PC-9 (cell line): Measurements from ENCODE around the gene RASD2. TPM values are rescaled to one million over a fixed set of nuclear protein-coding genes. Genes with fewer than 3 reads are reported as not detected.

Experiments
- BruUV-seq: library from RNA; stranded (reverse); fragments of 400-500 nt; replicated peaks from 2 replicates; lab custom pipeline; 2021; lab: Mats Ljungman, UMichigan
- CTCF ChIA-PET: fragments of 300-600 bp; sonication (Branson Sonifier 250); formaldehyde crosslinking; loops from one replicate; lab custom pipeline; 2022; ENCODE audit warnings: antibody characterized with exemption; lab: Charles Lee
- POLR2A ChIA-PET: fragments of 300-600 bp; sonication (Branson Sonifier 250); formaldehyde crosslinking; loops from one replicate; lab custom pipeline; 2022; ENCODE audit warnings: antibody characterized with exemption; ENCODE audit not compliant: unreplicated experiment; lab: Charles Lee
- DNase-seq, 2 experiments: peaks; one replicate each; pipeline versions ENCODE4 v3.0.0 to v3.0.0-alpha.2; 2015 to 2022; ENCODE audit warnings: mixed read lengths in 1 of 2
- H2AFZ ChIP-seq: fragments of 200-600 bp; sonication (generic); 2 replicates; pipeline ENCODE4 v1.8.1; 2017; ENCODE audit warnings: antibody characterized with exemption
- H3F3A ChIP-seq: fragments of 200-600 bp; sonication (generic); 2 replicates; pipeline ENCODE4 v1.8.1; 2017; ENCODE audit warnings: antibody characterized with exemption, mild to moderate bottlenecking, low read depth; ENCODE audit not compliant: insufficient read depth
- H3K27ac ChIP-seq: fragments of 200-600 bp; sonication (generic); 2 replicates; pipeline ENCODE4 v1.6.1; 2016; ENCODE audit warnings: mixed run types
- H3K27me3 ChIP-seq: fragments of 200-600 bp; sonication (generic); 2 replicates; pipeline ENCODE4 v1.6.1; 2016; ENCODE audit warnings: low read depth, mixed run types; ENCODE audit not compliant: insufficient read depth
- H3K36me3 ChIP-seq: fragments of 200-600 bp; sonication (generic); 2 replicates; pipeline ENCODE4 v1.6.1; 2016; ENCODE audit warnings: low read depth, mixed run types
- H3K4me1 ChIP-seq: fragments of 200-600 bp; sonication (generic); replicated peaks from 2 replicates; pipeline ENCODE4 v1.6.1; 2016; ENCODE audit warnings: mixed run types; ENCODE audit not compliant: insufficient read depth
- H3K4me2 ChIP-seq: fragments of 200-600 bp; sonication (generic); 2 replicates; pipeline ENCODE4 v1.6.1; 2017; ENCODE audit warnings: mixed run types
- H3K4me3 ChIP-seq: fragments of 200-600 bp; sonication (generic); 2 replicates; pipeline ENCODE4 v1.6.1; 2016; ENCODE audit warnings: mixed run types
- H3K79me2 ChIP-seq: fragments of 200-600 bp; sonication (generic); 2 replicates; pipeline ENCODE4 v1.6.1; 2017; ENCODE audit warnings: low read depth, mixed run types
- H3K9me2 ChIP-seq: fragments of 200-600 bp; sonication (generic); 2 replicates; pipeline ENCODE4 v1.8.1; 2017; ENCODE audit warnings: mild to moderate bottlenecking; ENCODE audit not compliant: insufficient read depth
- H3K9me3 ChIP-seq: fragments of 200-600 bp; sonication (generic); 2 replicates; pipeline ENCODE4 v1.8.1; 2016; ENCODE audit warnings: low read depth; ENCODE audit not compliant: insufficient read depth
- H4K20me1 ChIP-seq: fragments of 200-600 bp; sonication (generic); 2 replicates; pipeline ENCODE4 v1.8.1; 2017; ENCODE audit not compliant: insufficient read depth
- EZH2 ChIP-seq: fragments of 200-600 bp; sonication (generic); IDR thresholded peaks from 2 replicates; pipeline ENCODE4 v1.8.0; 2017; ENCODE audit warnings: antibody characterized with exemption, low read depth
- intact Hi-C: fragments of 100-400 bp; cut with micrococcal nuclease; formaldehyde crosslinking; loops from one replicate; pipeline ENCODE4 v1.10.0; 2022; ENCODE audit not compliant: unreplicated experiment
- total RNA-seq: library from RNA; stranded (reverse); gene quantifications from 2 replicates; pipeline ENCODE4 v1.2.3, GENCODE V29; 2021
- TF ChIP-seq, protein P1 (sequence below): fragments of 200-600 bp; sonication (generic); conservative IDR thresholded peaks from 2 replicates; pipeline ENCODE4 v1.6.1; 2017; ENCODE audit warnings: mixed run types, antibody characterized with exemption, mild to moderate bottlenecking, moderate library complexity

The RASD2 gene
- total RNA-seq, 1 experiment from 2014 or later: 0.70 TPM

DNA sequence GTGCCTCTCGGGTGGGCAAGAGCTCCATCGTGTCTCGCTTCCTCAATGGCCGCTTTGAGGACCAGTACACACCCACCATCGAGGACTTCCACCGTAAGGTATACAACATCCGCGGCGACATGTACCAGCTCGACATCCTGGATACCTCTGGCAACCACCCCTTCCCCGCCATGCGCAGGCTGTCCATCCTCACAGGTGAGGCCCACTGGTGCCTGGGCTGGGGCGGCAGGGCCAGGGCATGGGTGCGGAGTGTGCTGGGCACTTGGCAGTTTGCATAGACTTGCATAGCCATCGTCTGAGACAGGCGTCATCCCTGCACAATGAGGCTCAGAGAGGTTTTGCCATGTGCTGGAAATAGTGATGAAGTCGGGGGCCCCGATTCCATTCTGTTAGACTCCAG, 6.3 kb downstream of the RASD2 start:
- H4K20me1 ChIP-seq: no peaks in the 10 kb centered on the region
- no peaks in the 10 kb centered on the region for H3K79me2 ChIP-seq
- H3K4me3 ChIP-seq: no peak overlapping the region
- no peaks in the 10 kb centered on the region for H3K9me3 ChIP-seq
- POLR2A ChIA-PET: no interaction called here
- H3K9me2 ChIP-seq: no peaks in the 10 kb centered on the region
- H3K4me1 ChIP-seq: peaks cover 2% of the 10 kb centered on the region; the same call in 1 of the 2 replicates
- H3K36me3 ChIP-seq: no peaks in the 10 kb centered on the region
- no peak for DNase-seq
- TF ChIP-seq EZH2: no peak
- TF ChIP-seq, protein P1, sequence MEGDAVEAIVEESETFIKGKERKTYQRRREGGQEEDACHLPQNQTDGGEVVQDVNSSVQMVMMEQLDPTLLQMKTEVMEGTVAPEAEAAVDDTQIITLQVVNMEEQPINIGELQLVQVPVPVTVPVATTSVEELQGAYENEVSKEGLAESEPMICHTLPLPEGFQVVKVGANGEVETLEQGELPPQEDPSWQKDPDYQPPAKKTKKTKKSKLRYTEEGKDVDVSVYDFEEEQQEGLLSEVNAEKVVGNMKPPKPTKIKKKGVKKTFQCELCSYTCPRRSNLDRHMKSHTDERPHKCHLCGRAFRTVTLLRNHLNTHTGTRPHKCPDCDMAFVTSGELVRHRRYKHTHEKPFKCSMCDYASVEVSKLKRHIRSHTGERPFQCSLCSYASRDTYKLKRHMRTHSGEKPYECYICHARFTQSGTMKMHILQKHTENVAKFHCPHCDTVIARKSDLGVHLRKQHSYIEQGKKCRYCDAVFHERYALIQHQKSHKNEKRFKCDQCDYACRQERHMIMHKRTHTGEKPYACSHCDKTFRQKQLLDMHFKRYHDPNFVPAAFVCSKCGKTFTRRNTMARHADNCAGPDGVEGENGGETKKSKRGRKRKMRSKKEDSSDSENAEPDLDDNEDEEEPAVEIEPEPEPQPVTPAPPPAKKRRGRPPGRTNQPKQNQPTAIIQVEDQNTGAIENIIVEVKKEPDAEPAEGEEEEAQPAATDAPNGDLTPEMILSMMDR: no peak
- H3K27me3 ChIP-seq: no peaks in the 10 kb centered on the region
- H3K27ac ChIP-seq: no peak overlapping the region
- no peak overlapping the region for H2AFZ ChIP-seq
- no TSS peak for BruUV-seq
- peaks cover 12% of the 10 kb centered on the region; the same call in 1 of the 2 replicates for H3F3A ChIP-seq
- no peak overlapping the region for H3K4me2 ChIP-seq
- intact Hi-C loops: no loop called here
- CTCF ChIA-PET: no interaction called here

DNA sequence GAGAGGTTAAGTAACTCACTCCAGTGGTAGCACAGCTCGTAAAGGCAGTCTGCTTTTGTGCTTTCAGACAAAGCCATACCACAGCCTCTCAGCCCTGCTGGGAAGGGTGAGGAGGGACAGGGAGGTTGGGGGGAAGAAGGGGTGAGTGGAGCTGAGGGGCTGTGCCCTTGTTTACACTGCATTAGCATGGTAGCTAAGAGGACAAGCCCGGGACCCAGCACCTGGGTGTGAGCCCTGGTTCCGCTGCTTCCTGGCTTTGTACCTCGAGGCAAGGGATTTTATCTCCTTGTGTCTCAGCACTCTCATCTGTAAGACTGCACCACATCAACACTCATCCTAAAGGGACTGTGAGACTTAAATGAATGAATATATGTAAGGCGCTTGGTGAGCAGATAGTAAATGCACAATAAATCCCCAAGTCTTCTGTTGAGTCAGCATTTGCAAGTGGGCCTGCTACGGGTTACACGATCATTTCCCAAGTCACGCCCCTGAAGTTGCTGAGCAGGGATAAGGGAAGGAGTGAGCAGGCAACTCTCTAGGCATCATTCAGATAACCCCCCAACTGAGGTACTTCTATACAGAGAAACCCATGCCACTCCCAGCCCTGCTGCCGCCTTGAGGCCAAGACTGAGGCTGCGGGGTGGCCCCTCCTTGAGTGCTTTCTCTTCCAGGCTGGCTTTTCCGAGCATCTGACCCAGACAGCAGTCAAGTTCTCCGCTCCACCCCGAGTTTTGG, 7.5 kb downstream of the RASD2 start:
- CTCF ChIA-PET: no interaction called here
- intact Hi-C loops: no loop called here

DNA sequence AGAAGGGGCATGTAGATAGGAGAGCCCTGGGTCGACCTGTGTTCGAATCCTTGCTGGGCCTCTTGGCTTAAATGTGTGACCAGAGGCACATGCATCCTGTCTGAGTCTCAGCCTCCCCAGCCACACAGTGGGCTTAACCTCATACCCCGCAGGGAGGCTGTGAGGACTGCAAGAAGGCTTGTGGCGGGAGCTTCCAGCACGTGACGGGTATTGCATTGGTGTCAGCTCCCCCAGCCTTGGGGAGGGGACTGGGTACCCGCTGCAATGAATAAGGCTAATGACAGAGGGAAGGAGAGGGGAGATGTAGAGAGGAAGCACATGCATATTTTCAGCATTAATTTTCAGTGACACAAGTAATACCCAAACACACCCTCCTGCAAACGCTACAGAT, 8.1 kb downstream of the RASD2 start:
- H3K36me3 ChIP-seq: no peaks in the 10 kb centered on the region
- H3K27me3 ChIP-seq: no peaks in the 10 kb centered on the region
- no peak for DNase-seq
- H3K4me2 ChIP-seq: no peak overlapping the region
- no peak overlapping the region for H2AFZ ChIP-seq
- no peak overlapping the region for H3K27ac ChIP-seq
- peaks cover 12% of the 10 kb centered on the region; the same call in 1 of the 2 replicates for H3F3A ChIP-seq
- H3K9me3 ChIP-seq: no peaks in the 10 kb centered on the region
- no peak for TF ChIP-seq EZH2
- TF ChIP-seq, protein P1: no peak
- CTCF ChIA-PET: no interaction called here
- H3K9me2 ChIP-seq: no peaks in the 10 kb centered on the region
- intact Hi-C loops: no loop called here
- POLR2A ChIA-PET: interaction anchor here (0.6 kb wide), 1 partner anchor 9 kb away, joined by 6 read pairs; no protein-coding TSS in a partner anchor
- BruUV-seq: no TSS peak
- H3K79me2 ChIP-seq: no peaks in the 10 kb centered on the region
- H3K4me3 ChIP-seq: no peak overlapping the region
- peaks cover 12% of the 10 kb centered on the region for H4K20me1 ChIP-seq
- H3K4me1 ChIP-seq: no peaks in the 10 kb centered on the region

More for the DNA sequence above, 7.5 kb downstream of the RASD2 start:
- Histone ChIP-seq H3K79me2 (no peaks in the 10 kb centered on the region), H3K4me1 (no peaks in the 10 kb centered on the region), H4K20me1 (peaks cover 11% of the 10 kb centered on the region), H3K9me3 (no peaks in the 10 kb centered on the region), H3K9me2 (no peaks in the 10 kb centered on the region), H3K4me2 (no peak overlapping the region), H3K4me3 (no peak overlapping the region), H3K27ac (no peak overlapping the region), H3F3A (peaks cover 12% of the 10 kb centered on the region; the same call in 1 of the 2 replicates), H3K27me3 (no peaks in the 10 kb centered on the region), H3K36me3 (no peaks in the 10 kb centered on the region), H2AFZ (no peak overlapping the region)
- BruUV-seq: no TSS peak
- DNase-seq: no peak
- POLR2A ChIA-PET: no interaction called here
- TF ChIP-seq, protein P1: no peak; the same call in 1 of the 2 replicates
- TF ChIP-seq EZH2: no peak
